Middle frontal gyrus (tissue), 1 donor: ENCODE data around the gene FBXW8.

Experiments used
- DNase-seq: peaks from one replicate; pipeline ENCODE4 v3.0.0-alpha.2; 2015; ENCODE audit warnings: low spot score; ENCODE audit errors: extremely low spot score

FBXW8 gene

GRCh38 chr12:116887244-116887643, 23.5 kb upstream of the FBXW8 start:
- DNase-seq: no peak

GRCh38 chr12:116887897-116888296, 22.9 kb upstream of the FBXW8 start:
- no peak for DNase-seq

- DNase-seq: no peak
Measured at GRCh38 chr12:116890330-116890729, 20.4 kb upstream of the FBXW8 start.

GRCh38 chr12:116891019-116891418, 19.7 kb upstream of the FBXW8 start:
- DNase-seq: no peak

GRCh38 chr12:116892349-116893140, 18.2 kb upstream of the FBXW8 start:
- no peak for DNase-seq

- no peak for DNase-seq
Measured at GRCh38 chr12:116894913-116895312, 15.8 kb upstream of the FBXW8 start.

GRCh38 chr12:116896411-116896924, 14.3 kb upstream of the FBXW8 start:
- no peak for DNase-seq

- no peak for DNase-seq
Measured at GRCh38 chr12:116897476-116897875, 13.3 kb upstream of the FBXW8 start.

- no peak for DNase-seq
Measured at GRCh38 chr12:116898669-116899068, 12.1 kb upstream of the FBXW8 start.

- DNase-seq: no peak
Measured at GRCh38 chr12:116901612-116902011, 9.1 kb upstream of the FBXW8 start.

- no peak for DNase-seq
Measured at GRCh38 chr12:116903818-116904217, 6.9 kb upstream of the FBXW8 start.

- DNase-seq: no peak
Measured at GRCh38 chr12:116906285-116906684, 4.5 kb upstream of the FBXW8 start.

GRCh38 chr12:116910280-116910644, 488 bp upstream of the FBXW8 start:
- DNase-seq: no peak

- DNase-seq: no peak
Measured at GRCh38 chr12:116915326-116915725, 4.6 kb downstream of the FBXW8 start.

GRCh38 chr12:116916122-116916521, 5.4 kb downstream of the FBXW8 start:
- no peak for DNase-seq

GRCh38 chr12:116916714-116917114, 6.0 kb downstream of the FBXW8 start:
- DNase-seq: no peak

- DNase-seq: no peak
Measured at GRCh38 chr12:116918464-116918863, 7.7 kb downstream of the FBXW8 start.

- DNase-seq: no peak
Measured at GRCh38 chr12:116919247-116919661, 8.5 kb downstream of the FBXW8 start.

GRCh38 chr12:116919706-116920485, 9.1 kb downstream of the FBXW8 start:
- DNase-seq: no peak

GRCh38 chr12:116920939-116921338, 10.2 kb downstream of the FBXW8 start:
- DNase-seq: no peak

- DNase-seq: no peak
Measured at GRCh38 chr12:116922194-116922897, 11.6 kb downstream of the FBXW8 start.
